Tongue (tissue), 2 donors: ENCODE data around the gene PSG5. TPM values are rescaled to one million over a fixed set of nuclear protein-coding genes. Genes with fewer than 3 reads are reported as not detected.
"Not testable (repeated sequence)": the region's sequence is repeated elsewhere in the genome, so short reads cannot be mapped to it uniquely, and the experiment has no call there.

Experiments
- DNase-seq: peaks from one replicate; pipeline ENCODE4 v3.0.0-alpha.2; 2015
- total RNA-seq: library from RNA; depleted of rRNA; stranded (reverse); fragments of >200 nt; gene quantifications from one replicate; pipeline ENCODE4 v1.2.3, GENCODE V29; 2014

PSG5 gene
- not detected for total RNA-seq

GRCh38 chr19:43186311-43186935 is at the start of gene PSG5:
PSG5 (minus strand) TSS chr19:43186536; CDS start chr19:43186405, 131 bp downstream.
- not testable (repeated sequence) for DNase-seq

- not testable (repeated sequence) for DNase-seq
Measured at GRCh38 chr19:43235686-43236085, 49.4 kb upstream of the PSG5 start.

- DNase-seq, result no peak
Measured at GRCh38 chr19:43229315-43229714, 43.0 kb upstream of the PSG5 start.

- DNase-seq, result not testable (repeated sequence)
Measured at GRCh38 chr19:43228730-43229129, 42.4 kb upstream of the PSG5 start.

DNA sequence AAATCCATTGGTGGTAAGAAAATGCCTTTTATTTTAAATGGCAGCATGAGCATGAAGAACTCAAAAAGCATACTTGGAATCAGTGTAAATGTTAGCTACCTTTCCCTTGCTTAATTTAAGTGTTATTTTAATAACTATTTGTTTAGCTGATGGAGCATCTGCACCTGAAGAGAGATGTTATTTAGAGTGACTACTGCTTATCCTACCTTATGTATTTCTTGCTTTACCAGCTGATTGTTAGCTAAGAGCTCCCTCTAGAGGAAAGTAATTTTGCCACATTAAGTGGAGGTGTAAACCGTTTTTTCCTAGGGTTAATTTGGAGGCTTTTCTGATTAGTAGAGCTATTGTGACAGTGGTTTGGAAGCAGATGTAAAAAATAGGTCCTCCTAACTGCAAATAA is 40.6 kb upstream of the PSG5 start:
- DNase-seq, result not testable (repeated sequence)

DNA sequence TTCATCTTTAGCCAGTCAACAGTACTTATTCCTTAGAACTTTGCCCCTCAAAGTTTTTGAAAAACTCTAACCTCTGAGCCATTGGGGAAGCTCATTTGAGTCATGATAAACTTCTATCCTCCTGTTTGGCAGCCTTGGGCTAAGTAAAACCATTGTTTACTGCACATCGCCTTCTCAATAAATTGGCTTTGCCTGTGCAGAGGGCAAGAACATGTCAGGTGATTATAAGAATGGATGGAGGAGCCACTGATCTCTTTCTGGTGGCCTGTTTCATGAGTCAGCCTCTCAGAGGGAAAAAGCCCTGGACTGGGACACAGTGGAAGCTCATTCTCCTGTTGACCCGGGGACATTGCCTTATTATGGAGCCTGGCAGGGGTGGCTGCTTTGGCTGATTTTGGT is 38.5 kb upstream of the PSG5 start:
- DNase-seq, result no peak

DNA sequence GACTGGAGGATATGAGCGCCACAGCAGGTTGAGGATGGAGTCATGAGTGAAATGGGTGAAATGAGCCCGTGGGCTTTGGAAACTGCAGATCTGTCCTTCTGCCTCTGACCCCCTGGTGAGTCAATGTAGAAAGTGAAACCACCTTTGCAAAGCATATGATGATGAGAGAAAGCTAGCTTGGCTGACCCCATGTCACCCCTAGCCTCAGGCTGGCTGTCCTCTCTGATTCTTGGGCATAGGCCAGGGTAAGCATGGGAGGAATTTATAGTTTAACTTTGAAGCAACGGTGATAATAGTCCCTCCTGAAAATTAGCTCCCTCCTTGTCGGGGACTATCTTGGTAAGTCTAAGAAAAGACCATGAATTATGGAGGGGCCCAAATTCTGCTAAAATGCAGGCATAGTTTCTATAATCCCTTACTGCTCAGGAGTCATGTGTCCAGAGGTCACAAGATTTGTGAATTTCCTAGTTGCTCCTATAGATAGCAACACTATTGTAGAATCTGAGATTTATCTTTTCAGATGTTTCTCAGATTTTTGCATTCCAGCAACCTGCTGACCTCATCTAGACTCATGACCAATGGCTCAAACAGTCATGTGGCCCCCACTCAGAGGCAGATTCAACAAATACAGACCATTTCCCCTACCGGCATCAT is 38.0 kb upstream of the PSG5 start:
- DNase-seq, result not testable (repeated sequence)

- not testable (repeated sequence) for DNase-seq
Measured at GRCh38 chr19:43221891-43222290, 35.6 kb upstream of the PSG5 start.

GRCh38 chr19:43219136-43219535 is 32.8 kb upstream of the PSG5 start:
- not testable (repeated sequence) for DNase-seq

DNA sequence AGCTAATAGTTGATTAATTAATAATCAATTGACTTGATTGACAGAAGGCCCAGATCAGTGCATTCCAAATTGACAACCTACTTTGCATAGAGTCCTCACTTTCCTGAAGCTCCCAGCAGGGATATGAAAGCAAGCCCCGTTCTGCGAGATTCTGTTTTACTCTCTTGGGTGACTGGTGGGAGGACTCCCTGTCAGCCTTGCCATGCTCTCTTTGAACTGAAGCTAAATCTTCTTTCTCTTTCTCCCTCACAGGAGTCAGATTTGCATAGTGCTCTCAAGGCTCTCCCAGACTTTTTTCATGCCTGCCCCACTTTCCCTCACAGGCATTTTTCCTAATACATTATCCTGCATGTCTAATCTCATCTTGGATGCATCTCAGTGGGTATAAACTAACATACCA is 29.5 kb upstream of the PSG5 start:
- not testable (repeated sequence) for DNase-seq

DNA sequence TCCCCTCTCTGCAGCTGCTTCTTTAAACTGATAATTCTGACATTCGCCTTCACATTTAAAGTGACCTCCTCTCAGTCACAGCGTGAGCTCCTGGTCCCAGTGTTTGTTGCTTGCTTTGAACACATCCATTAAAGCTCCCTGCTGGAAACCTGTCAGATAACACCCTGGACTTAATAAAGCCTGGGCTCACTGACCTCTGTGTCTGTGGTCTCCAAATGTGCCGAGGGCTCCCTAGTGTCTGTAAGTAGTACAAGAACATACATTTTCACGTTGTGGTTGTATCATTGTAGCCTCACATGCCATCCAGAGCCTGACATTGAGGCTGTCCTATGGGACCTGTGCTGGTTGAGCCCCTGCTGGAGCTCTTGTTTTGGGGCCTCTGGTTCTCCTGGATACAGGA is 21.7 kb upstream of the PSG5 start:
- no peak for DNase-seq

DNA sequence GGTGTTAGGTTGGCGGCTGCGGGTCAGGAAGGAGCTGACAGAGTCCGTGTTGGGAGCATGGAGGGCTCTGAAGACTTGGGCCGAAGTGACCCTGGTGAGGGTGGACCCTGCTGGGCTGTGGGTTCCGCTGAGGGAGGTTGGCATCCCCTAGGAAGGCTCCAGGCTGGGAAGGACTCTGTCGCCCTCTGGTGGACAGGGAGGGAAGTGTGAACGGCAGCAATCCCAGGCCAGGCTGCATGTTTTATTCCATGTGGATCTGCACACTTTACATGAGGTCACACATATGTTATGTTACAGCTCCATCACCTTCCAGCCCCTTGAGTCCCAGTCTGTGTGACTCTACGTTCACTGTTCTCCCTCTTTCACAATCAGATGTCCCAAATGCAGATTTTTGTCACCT is 20.8 kb upstream of the PSG5 start:
- not testable (repeated sequence) for DNase-seq

GRCh38 chr19:43205471-43206105 is 19.3 kb upstream of the PSG5 start, which contains the start of gene PSG4:
PSG4 (minus strand) TSS chr19:43205638; CDS start chr19:43205536, 102 bp downstream.
- not testable (repeated sequence) for DNase-seq

- not testable (repeated sequence) for DNase-seq
Measured at GRCh38 chr19:43203611-43204010, 17.3 kb upstream of the PSG5 start.

GRCh38 chr19:43201891-43202290 is 15.6 kb upstream of the PSG5 start:
- DNase-seq, result not testable (repeated sequence)

- not testable (repeated sequence) for DNase-seq
Measured at GRCh38 chr19:43201337-43201801, 15.0 kb upstream of the PSG5 start.

GRCh38 chr19:43198686-43199419 is 12.5 kb upstream of the PSG5 start:
- DNase-seq, result not testable (repeated sequence)

DNA sequence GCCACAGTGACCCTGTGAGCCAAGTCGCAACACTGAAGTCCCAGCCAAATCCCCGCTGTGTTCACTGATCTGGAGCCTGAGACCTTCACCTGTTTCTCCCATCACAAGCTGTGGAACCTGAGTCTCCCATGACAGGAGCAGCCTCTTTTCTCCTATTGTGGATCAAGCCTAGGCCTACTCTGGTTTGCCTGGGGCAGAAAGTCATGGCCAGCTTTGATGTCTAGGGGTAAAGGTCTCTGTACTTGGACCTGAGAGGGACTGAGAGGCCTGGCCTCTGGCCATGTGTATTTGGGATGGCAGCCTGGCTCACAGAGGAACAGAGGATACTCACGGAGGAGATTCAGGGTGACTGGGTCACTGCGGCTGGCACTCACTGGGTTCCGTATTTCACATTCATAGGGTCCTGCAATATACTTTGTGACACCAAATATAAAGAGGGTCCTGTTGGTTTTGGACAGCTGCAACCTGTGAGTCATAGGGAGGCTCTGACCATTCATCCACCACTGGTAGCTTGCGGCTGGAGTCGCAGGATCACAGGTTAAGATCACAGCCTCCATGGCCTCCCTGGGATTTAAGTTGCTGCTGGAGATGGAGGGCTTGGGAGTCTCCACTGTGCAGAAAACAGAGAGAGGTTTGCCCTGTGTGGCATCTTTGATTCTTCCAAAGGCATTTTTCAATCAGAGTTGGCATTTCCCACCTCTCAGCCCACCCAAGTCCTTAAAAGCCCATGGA is 11.5 kb upstream of the PSG5 start:
- DNase-seq, result not testable (repeated sequence)

- DNase-seq, result not testable (repeated sequence)
Measured at GRCh38 chr19:43194397-43194796, 8.1 kb upstream of the PSG5 start.

GRCh38 chr19:43192381-43193155 is 6.2 kb upstream of the PSG5 start:
- DNase-seq, result not testable (repeated sequence)

DNA sequence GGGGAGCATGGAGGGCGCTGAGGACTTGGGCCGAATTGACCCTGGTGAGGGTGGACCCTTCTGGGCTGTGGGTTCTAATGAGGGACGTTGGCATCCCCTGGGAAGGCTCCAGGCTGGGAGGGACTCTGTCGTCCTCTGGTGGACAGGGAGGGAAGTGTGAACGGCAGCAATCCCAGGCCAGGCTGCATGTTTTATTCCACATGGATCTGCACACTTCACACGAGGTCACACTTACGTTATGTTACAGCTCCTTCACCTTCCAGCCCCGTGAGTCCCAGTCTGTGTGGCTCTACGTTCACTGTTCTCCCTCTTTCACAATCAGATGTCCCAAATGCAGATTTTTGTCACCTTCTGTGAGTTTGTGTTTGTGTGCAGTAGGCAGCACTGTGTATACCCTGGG is 1.8 kb upstream of the PSG5 start:
- DNase-seq, result not testable (repeated sequence)
